ENCODE data around the gene TNFAIP2. TPM values are rescaled to one million over a fixed set of nuclear protein-coding genes. Genes with fewer than 3 reads are reported as not detected.

The TNFAIP2 gene
- total and polyA plus RNA-seq, 2 donors (not counting 3 experiments of a cell fraction or from before 2014, with no cell fraction given), result 31.6 to 42.7 TPM

- POLR2A ChIA-PET, result no interaction called here
- no peaks in the 10 kb centered on the region for H3K9me1 ChIP-seq (replicated peaks; ENCODE audit: control insufficient read depth, extremely low read depth, insufficient read depth, low read length)
- H3K79me2 ChIP-seq (ENCODE audit: control insufficient read depth, insufficient read depth, low read length), result no peaks in the 10 kb centered on the region
- no peaks in the 10 kb centered on the region for H4K20me1 ChIP-seq (replicated peaks; ENCODE audit: control insufficient read depth, extremely low read depth, insufficient read depth, low read length)
- H3K9me3 ChIP-seq (replicated peaks; ENCODE audit: control insufficient read depth, insufficient read depth, low read length), result no peaks in the 10 kb centered on the region
- TF ChIP-seq MAX (IDR thresholded peaks at IDR 0.05; ENCODE audit: insufficient read depth, insufficient read length) (no peak), EZH2 (IDR thresholded peaks at IDR 0.05; ENCODE audit: borderline replicate concordance, low read depth, low read length, severe bottlenecking) (no peak), MYC (IDR thresholded peaks at IDR 0.05; ENCODE audit: low read depth, low read length) (no peak), POLR2A (IDR thresholded peaks at IDR 0.05; ENCODE audit: low read depth, low read length) (no peak), FOS (IDR thresholded peaks at IDR 0.05; ENCODE audit: borderline replicate concordance, insufficient read depth, low read length) (no peak), POLR2AphosphoS5 (IDR thresholded peaks at IDR 0.05; ENCODE audit: insufficient read depth, low read depth, low read length) (no peak), JUN (IDR thresholded peaks at IDR 0.05; ENCODE audit: borderline replicate concordance, insufficient read depth, insufficient read length, low read depth) (no peak), CTCF (IDR thresholded peaks at IDR 0.05; ENCODE audit: extremely low read depth in 1 of 2, insufficient read depth in 1 of 2, low read depth in 1 of 2, low read length in 2 of 2) (no peak), GATA2 (IDR thresholded peaks at IDR 0.05; ENCODE audit: insufficient read depth, insufficient read length, low read depth, low read length) (no peak)
- H3K36me3 ChIP-seq (ENCODE audit: control insufficient read depth in 2 of 2, extremely low read depth in 1 of 2, insufficient read depth in 2 of 2, low read length in 2 of 2), result no peaks in the 10 kb centered on the region
- H3K27ac ChIP-seq (ENCODE audit: insufficient read depth, low read depth, low read length), result no peak overlapping the region
- no peak overlapping the region for H3K4me2 ChIP-seq (ENCODE audit: insufficient read depth, low read length)
- no peaks in the 10 kb centered on the region for H3K27me3 ChIP-seq (ENCODE audit: control insufficient read depth in 2 of 2, insufficient read depth in 2 of 2, low read length in 2 of 2)
- no peak for FAIRE-seq
- no TSS peak for BruUV-seq (replicated peaks)
- CTCF ChIA-PET, result interaction anchor here (1.2 to 3.9 kb wide), 4 partner anchors 9 to 197 kb away, joined by 3 to 67 read pairs (median 6); no protein-coding TSS in a partner anchor
- H3K4me1 ChIP-seq (ENCODE audit: control insufficient read depth, extremely low read depth, insufficient read depth, low read length), result peaks cover 4% of the 10 kb centered on the region
- intact Hi-C loops (cut with micrococcal nuclease) (no loop called here), dilution Hi-C loops (cut with MboI; ENCODE audit: extremely low pct_ligation_motif_present, low sequenced_read_pairs) (no loop called here)
- H3K4me3 ChIP-seq (replicated peaks in 1 of 3; ENCODE audit: insufficient read depth in 1 of 3, low read depth in 1 of 3, low read length in 3 of 3), result no peak overlapping the region
- H2AFZ ChIP-seq (ENCODE audit: low read depth, low read length), result no peak overlapping the region
- H3K9ac ChIP-seq (replicated peaks; ENCODE audit: extremely low read depth, insufficient read depth, low read length), result no peak overlapping the region
- DNase-seq (ENCODE audit: low read depth, low spot score), result no peak
These were observed 28.0 kb upstream of the TNFAIP2 start for GRCh38 chr14:103095210-103095778.
